HL-60 (cell line): Measurements from ENCODE around the gene CEPT1.
"Not testable (repeated sequence)": the region's sequence is repeated elsewhere in the genome, so short reads cannot be mapped to it uniquely, and the experiment has no call there.

ENCODE experiments used
- POLR2AphosphoS5 ChIP-seq: IDR thresholded peaks from 2 replicates; pipeline ENCODE4 v1.6.1; 2012; ENCODE audit warnings: low read depth
- SPI1 ChIP-seq: IDR thresholded peaks from 2 replicates; pipeline ENCODE4 v1.6.1; 2012; ENCODE audit warnings: low read depth, mild to moderate bottlenecking, borderline replicate concordance
- TF ChIP-seq, protein P1 (sequence below): IDR thresholded peaks from one replicate; pipeline ENCODE4 v1.5.1; 2011; ENCODE audit warnings: low read length, control low read depth, inconsistent platforms; ENCODE audit not compliant: insufficient read depth

DNA sequence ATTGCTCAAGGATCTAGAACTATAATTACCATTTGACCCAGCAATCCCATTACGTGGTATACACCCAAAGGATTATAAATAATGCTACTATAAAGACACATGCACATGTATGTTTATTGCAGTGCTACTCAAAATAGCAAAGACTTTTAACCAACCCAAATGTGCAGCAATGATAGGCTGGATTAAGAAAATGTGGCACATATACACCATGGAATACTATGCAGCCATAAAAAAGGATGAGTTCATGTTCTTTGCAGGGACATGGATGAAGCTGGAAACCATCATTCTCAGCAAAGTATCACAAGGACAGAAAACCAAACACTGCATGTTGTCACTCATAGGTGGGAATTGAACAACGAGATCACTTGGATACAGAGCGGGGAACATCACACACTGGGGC lies 44.6 kb upstream of the CEPT1 start:
- TF ChIP-seq, protein P1, sequence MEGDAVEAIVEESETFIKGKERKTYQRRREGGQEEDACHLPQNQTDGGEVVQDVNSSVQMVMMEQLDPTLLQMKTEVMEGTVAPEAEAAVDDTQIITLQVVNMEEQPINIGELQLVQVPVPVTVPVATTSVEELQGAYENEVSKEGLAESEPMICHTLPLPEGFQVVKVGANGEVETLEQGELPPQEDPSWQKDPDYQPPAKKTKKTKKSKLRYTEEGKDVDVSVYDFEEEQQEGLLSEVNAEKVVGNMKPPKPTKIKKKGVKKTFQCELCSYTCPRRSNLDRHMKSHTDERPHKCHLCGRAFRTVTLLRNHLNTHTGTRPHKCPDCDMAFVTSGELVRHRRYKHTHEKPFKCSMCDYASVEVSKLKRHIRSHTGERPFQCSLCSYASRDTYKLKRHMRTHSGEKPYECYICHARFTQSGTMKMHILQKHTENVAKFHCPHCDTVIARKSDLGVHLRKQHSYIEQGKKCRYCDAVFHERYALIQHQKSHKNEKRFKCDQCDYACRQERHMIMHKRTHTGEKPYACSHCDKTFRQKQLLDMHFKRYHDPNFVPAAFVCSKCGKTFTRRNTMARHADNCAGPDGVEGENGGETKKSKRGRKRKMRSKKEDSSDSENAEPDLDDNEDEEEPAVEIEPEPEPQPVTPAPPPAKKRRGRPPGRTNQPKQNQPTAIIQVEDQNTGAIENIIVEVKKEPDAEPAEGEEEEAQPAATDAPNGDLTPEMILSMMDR, result not testable (repeated sequence)
- not testable (repeated sequence) for TF ChIP-seq SPI1, POLR2AphosphoS5
